Mesothelial cell of epicardium (in vitro differentiated cells): Measurements from ENCODE around the gene MBNL1. TPM values are rescaled to one million over a fixed set of nuclear protein-coding genes. Genes with fewer than 3 reads are reported as not detected.

ENCODE experiments used
- DNase-seq, 2 experiments: peaks; one replicate each; pipeline ENCODE4 v3.0.0; 2021; ENCODE audit warnings: low spot score in 2 of 2; ENCODE audit not compliant: unreplicated experiment in 2 of 2
- H3K27ac Mint-ChIP-seq: 2 replicates; pipeline ENCODE4 v1.8.0; 2021; ENCODE audit warnings: mixed read lengths
- H3K27me3 Mint-ChIP-seq: 2 replicates; pipeline ENCODE4 v1.8.0; 2021; ENCODE audit warnings: low read depth, mixed read lengths
- H3K36me3 Mint-ChIP-seq: 2 replicates; pipeline ENCODE4 v1.8.0; 2021; ENCODE audit warnings: mixed read lengths
- H3K4me1 Mint-ChIP-seq: 2 replicates; pipeline ENCODE4 v1.8.0; 2021; ENCODE audit warnings: mixed read lengths
- H3K4me3 Mint-ChIP-seq: 2 replicates; pipeline ENCODE4 v1.8.0; 2021; ENCODE audit warnings: mild to moderate bottlenecking, moderate library complexity, mixed read lengths
- H3K9me3 Mint-ChIP-seq: 2 replicates; pipeline ENCODE4 v1.8.0; 2021; ENCODE audit warnings: mixed read lengths
- total RNA-seq: library from RNA; stranded (reverse); gene quantifications from 3 replicates; pipeline ENCODE4 v1.2.1, GENCODE V29; 2021
- TF ChIP-seq, protein P1 (sequence below): fragments of 200-600 bp; sonication (generic); IDR thresholded peaks from one replicate; pipeline ENCODE4 v1.5.0; 2021; ENCODE audit warnings: antibody characterized with exemption; ENCODE audit not compliant: unreplicated experiment

Gene MBNL1
- total RNA-seq, 1 donor from 2014 or later: 74.8 TPM

DNA sequence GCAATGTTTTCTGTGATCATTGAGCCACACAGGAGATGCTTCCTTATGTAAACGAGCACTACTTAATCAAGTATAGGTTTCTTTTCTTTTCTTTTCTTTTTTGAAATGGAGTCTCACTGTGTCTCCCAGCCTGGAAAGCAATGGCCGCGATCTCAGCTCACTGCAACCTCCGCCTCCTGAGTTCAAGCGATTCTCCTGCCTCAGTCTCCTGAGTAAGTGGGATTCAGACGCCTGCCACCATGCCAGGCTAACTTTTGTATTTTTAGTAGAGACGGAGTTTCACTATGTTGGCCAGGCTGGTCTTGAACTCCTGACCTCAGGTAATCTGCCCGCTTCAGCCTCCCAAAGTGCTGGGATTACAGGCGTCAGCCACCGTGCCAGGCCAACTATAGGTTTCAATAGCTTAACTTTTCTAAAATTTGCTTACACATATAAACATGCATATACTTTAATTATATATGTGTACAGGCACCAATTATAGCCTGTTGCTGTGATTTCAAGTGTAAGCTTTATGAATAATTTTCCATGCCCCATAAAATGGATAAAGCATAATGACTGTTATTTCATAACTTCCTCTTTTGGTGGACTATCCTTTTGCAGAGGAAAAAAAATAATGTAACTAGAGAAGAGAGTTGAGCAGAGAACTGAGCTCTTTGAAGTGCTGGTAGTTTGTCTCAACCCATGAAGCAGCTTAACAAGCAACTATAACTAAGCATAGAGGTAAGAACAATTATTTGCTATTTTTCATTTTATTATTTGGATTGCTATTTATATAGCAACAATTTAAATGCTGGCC is 24.8 kb upstream of the MBNL1 start:
- no peak for DNase-seq
- Mint-ChIP-seq H3K36me3 (no peaks in the 10 kb centered on the region), H3K27me3 (no peaks in the 10 kb centered on the region), H3K4me3 (no peak overlapping the region), H3K27ac (no peak overlapping the region), H3K4me1 (peaks cover 6% of the 10 kb centered on the region), H3K9me3 (no peaks in the 10 kb centered on the region)
- TF ChIP-seq, protein P1, sequence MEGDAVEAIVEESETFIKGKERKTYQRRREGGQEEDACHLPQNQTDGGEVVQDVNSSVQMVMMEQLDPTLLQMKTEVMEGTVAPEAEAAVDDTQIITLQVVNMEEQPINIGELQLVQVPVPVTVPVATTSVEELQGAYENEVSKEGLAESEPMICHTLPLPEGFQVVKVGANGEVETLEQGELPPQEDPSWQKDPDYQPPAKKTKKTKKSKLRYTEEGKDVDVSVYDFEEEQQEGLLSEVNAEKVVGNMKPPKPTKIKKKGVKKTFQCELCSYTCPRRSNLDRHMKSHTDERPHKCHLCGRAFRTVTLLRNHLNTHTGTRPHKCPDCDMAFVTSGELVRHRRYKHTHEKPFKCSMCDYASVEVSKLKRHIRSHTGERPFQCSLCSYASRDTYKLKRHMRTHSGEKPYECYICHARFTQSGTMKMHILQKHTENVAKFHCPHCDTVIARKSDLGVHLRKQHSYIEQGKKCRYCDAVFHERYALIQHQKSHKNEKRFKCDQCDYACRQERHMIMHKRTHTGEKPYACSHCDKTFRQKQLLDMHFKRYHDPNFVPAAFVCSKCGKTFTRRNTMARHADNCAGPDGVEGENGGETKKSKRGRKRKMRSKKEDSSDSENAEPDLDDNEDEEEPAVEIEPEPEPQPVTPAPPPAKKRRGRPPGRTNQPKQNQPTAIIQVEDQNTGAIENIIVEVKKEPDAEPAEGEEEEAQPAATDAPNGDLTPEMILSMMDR: no peak

DNA sequence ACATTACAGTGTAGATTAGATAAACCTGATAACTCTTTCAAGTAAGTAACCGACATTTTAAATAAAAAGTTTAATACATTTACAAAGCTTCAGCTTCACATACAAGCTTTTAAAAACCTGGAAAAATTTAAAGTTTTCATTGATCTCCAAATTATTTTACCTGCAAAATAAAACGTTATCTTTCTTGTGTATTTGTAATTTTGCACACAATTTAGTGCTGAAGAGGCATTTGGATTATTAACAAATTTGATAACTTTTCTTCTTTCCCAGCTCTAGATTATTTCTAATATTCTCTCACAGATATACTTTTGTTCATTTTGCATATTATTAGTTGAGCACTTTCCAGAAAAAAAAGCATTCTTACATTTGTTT is 24.2 kb upstream of the MBNL1 start:
- no peak for DNase-seq
- H3K4me3 Mint-ChIP-seq: no peak overlapping the region
- H3K27ac Mint-ChIP-seq: no peak overlapping the region
- no peaks in the 10 kb centered on the region for H3K36me3 Mint-ChIP-seq
- H3K4me1 Mint-ChIP-seq: peaks cover 6% of the 10 kb centered on the region
- TF ChIP-seq, protein P1: no peak
- no peaks in the 10 kb centered on the region for H3K9me3 Mint-ChIP-seq
- H3K27me3 Mint-ChIP-seq: no peaks in the 10 kb centered on the region

DNA sequence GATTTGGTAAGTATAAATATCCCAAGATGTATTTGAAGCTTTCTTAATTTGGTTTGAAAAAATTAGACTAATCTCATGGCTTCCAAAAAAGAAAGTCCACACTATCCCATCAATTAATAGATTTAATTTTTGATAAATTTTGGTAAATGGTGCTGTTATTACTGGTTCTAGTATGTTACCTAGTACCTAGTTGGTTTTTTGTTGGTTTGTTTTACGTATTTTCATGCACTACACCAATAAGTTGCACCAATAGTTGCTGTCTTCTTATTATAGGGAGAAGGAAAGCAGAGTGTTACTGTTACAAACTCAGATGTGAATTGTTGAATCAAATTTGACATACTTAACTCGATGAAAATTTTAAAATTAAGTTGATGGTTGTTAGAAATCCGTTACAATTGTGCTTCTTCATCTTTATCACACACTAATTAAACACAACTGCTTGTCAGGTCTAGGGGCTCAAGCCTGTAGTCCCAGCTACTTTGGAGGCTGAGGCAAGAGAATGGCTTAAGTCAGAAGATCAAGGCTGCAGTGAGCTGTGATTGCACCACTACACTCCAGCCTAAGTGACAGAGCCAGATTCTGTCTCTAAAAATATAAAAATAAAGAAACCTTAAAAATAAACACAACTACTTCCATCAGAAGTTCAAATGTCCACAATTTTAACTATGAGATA is 23.1 kb upstream of the MBNL1 start:
- Mint-ChIP-seq H3K36me3 (no peaks in the 10 kb centered on the region), H3K27ac (no peak overlapping the region), H3K4me3 (no peak overlapping the region), H3K4me1 (peaks cover 6% of the 10 kb centered on the region), H3K27me3 (no peaks in the 10 kb centered on the region), H3K9me3 (no peaks in the 10 kb centered on the region)
- no peak for DNase-seq
- TF ChIP-seq, protein P1: no peak

DNA sequence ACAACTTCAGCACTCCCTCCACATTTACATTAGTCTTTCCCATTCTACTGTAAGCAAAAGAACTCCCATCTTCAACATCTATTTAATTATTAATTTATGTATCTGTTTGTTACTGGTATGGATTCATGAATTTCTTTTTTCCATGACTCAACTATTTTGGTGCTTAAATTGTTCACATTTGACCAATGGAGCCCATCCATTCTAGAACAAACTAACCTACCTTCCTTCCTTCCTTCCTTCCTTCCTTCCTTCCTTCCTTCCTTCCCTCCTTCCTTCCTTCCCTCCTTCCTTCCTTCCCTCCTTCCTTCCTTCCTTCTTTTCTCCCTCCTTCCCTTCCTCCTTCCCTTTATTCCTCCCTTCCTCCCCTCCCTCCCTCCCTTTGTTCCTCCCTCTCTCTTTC is 16.8 kb upstream of the MBNL1 start:
- TF ChIP-seq, protein P1: no peak
- no peak overlapping the region for H3K4me3 Mint-ChIP-seq

DNA sequence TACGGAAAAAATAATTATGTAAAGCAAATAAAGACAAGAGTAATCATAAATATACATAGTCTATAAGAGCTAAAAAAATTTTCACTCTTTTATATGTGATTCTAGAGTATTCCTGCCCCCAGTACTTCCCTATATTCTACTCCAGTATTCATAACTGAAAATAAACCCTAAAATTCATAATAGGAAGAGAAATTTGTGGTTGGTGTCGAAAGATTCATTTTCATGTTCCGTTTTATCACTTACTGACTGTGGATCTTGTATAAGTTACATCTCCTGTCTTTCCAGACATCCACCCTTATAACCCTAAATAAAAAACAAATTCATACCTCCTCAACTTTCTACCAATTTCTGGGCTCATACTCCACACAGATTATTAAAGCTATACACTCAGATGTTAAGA is 16.0 kb upstream of the MBNL1 start:
- no peaks in the 10 kb centered on the region for H3K27me3 Mint-ChIP-seq
- H3K36me3 Mint-ChIP-seq: no peaks in the 10 kb centered on the region

More for the DNA sequence above, 16.8 kb upstream of the MBNL1 start:
- no peak for DNase-seq
- Mint-ChIP-seq H3K4me1 (no peaks in the 10 kb centered on the region), H3K27ac (no peak overlapping the region), H3K36me3 (no peaks in the 10 kb centered on the region), H3K27me3 (no peaks in the 10 kb centered on the region), H3K9me3 (no peaks in the 10 kb centered on the region)

More for the DNA sequence above, 16.0 kb upstream of the MBNL1 start:
- TF ChIP-seq, protein P1: no peak
- H3K27ac Mint-ChIP-seq: no peak overlapping the region
- H3K9me3 Mint-ChIP-seq: no peaks in the 10 kb centered on the region
- DNase-seq: no peak
- peaks cover 2% of the 10 kb centered on the region for H3K4me1 Mint-ChIP-seq
- H3K4me3 Mint-ChIP-seq: no peak overlapping the region
